ENCODE results near the gene SCG3.

SCG3 gene

DNA sequence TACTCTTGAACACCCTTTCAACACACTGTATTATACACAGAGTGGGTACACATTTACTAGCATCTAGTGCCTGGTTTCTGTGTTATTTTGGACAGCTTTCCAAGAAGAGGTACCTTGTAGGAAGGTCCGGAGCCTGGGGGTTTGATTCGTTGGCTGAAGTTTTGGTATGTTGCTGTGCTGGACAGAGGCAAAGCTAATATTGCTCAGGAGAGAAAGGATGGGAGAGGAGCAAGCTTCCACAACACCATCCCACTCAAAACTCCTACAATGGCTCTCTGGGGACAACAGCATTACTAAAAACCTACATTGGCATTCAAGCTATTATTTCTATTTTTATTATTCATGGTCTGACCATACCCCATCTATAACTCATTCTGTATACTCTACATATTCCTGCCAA lies 57.2 kb downstream of the SCG3 start:
- TF ChIP-seq, protein P1, sequence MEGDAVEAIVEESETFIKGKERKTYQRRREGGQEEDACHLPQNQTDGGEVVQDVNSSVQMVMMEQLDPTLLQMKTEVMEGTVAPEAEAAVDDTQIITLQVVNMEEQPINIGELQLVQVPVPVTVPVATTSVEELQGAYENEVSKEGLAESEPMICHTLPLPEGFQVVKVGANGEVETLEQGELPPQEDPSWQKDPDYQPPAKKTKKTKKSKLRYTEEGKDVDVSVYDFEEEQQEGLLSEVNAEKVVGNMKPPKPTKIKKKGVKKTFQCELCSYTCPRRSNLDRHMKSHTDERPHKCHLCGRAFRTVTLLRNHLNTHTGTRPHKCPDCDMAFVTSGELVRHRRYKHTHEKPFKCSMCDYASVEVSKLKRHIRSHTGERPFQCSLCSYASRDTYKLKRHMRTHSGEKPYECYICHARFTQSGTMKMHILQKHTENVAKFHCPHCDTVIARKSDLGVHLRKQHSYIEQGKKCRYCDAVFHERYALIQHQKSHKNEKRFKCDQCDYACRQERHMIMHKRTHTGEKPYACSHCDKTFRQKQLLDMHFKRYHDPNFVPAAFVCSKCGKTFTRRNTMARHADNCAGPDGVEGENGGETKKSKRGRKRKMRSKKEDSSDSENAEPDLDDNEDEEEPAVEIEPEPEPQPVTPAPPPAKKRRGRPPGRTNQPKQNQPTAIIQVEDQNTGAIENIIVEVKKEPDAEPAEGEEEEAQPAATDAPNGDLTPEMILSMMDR (IDR thresholded peaks at IDR 0.05; ENCODE audit: insufficient read depth, low read length, poor library complexity, severe bottlenecking): no peak
- TF ChIP-seq EZH2phosphoT487 (conservative IDR thresholded peaks at IDR 0.05; ENCODE audit: low read length): no peak
- no peaks in the 10 kb centered on the region for H3K36me3 ChIP-seq (ENCODE audit: low read length)
- H3K27me3 ChIP-seq (ENCODE audit: low read length): no peaks in the 10 kb centered on the region
- no peaks in the 10 kb centered on the region for H3K9me3 ChIP-seq (ENCODE audit: insufficient read depth, low read length)
- no peaks in the 10 kb centered on the region for H3K9me2 ChIP-seq (replicated peaks; ENCODE audit: insufficient read depth, low read length)
- no peaks in the 10 kb centered on the region for H4K20me1 ChIP-seq (ENCODE audit: low read depth, low read length)
- H3K4me2 ChIP-seq (ENCODE audit: low read depth, low read length, poor library complexity, severe bottlenecking): no peak overlapping the region
- no peak overlapping the region for H3K4me3 ChIP-seq (ENCODE audit: insufficient read depth, low read length, poor library complexity, severe bottlenecking)
- H3K9ac ChIP-seq (ENCODE audit: low read length): no peak overlapping the region
- peaks cover 6% of the 10 kb centered on the region for H3F3A ChIP-seq (ENCODE audit: insufficient read depth)
- H3K79me2 ChIP-seq (ENCODE audit: insufficient read depth, low read length): no peaks in the 10 kb centered on the region
- no peak overlapping the region for H2AFZ ChIP-seq (ENCODE audit: low read depth, low read length, severe bottlenecking)
- no peak overlapping the region for H3K27ac ChIP-seq (ENCODE audit: low read depth, low read length)

DNA sequence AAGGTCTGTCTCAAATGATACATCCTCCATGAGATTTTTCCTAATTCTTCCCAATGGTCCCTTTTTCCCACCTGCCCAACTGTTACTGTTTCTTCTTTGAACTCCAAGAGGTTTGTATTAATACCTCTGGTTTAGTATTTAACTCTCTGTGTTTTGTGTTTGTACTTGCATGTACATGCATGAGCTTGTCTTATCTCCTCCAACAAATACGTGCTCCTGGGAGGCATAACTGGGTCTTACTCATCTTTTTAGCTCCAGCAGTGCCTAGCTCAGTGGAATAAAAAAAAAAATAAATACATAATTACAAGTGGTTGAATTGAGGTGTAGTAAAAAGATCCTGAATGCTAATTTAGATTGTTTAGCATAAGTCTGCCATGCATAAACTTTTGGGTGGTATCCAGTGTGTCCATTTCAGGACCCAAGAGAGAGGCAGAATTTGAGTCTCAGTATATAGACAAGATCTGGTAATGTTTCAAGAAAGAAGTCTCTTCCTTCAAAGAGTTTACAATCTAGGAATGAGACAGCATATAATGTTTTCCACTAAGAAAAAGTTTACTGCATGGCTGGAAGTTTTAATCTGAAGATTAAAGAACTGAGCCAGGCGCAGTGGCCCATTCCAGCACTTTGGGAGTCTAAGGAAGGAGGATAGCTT lies 57.9 kb downstream of the SCG3 start:
- no peak overlapping the region for H3K4me2 ChIP-seq (ENCODE audit: low read depth, low read length, poor library complexity, severe bottlenecking)
- H3F3A ChIP-seq (ENCODE audit: insufficient read depth): peaks cover 6% of the 10 kb centered on the region
- no peak overlapping the region for H2AFZ ChIP-seq (ENCODE audit: low read depth, low read length, severe bottlenecking)
- no peak overlapping the region for H3K27ac ChIP-seq (ENCODE audit: low read depth, low read length)
- H3K4me3 ChIP-seq (ENCODE audit: insufficient read depth, low read length, poor library complexity, severe bottlenecking): no peak overlapping the region
- H4K20me1 ChIP-seq (ENCODE audit: low read depth, low read length): no peaks in the 10 kb centered on the region
- no peaks in the 10 kb centered on the region for H3K79me2 ChIP-seq (ENCODE audit: insufficient read depth, low read length)
- H3K9me2 ChIP-seq (replicated peaks; ENCODE audit: insufficient read depth, low read length): no peaks in the 10 kb centered on the region
- TF ChIP-seq EZH2phosphoT487 (conservative IDR thresholded peaks at IDR 0.05; ENCODE audit: low read length): no peak
- TF ChIP-seq, protein P1 (IDR thresholded peaks at IDR 0.05; ENCODE audit: insufficient read depth, low read length, poor library complexity, severe bottlenecking): no peak
- H3K36me3 ChIP-seq (ENCODE audit: low read length): no peaks in the 10 kb centered on the region
- no peaks in the 10 kb centered on the region for H3K27me3 ChIP-seq (ENCODE audit: low read length)
- no peaks in the 10 kb centered on the region for H3K9me3 ChIP-seq (ENCODE audit: insufficient read depth, low read length)
- H3K9ac ChIP-seq (ENCODE audit: low read length): no peak overlapping the region

DNA sequence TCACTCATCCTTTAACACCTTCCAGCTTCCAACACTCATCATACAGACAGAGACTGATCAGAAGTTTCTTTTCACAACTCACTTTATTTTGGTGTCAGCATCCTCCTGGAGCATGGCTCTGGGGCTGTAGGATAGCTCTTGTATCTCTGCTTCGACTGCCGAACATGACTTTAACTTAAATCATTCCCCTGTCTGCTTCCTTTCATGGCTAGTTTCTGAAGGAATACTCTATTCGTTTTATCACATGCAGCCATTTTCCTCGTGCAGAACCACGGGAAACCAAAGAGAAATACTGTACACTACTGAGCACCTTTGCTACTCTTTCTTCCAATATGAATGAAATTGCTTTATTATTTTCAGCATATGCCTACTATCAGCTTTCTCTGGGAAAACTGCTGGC lies 68.0 kb downstream of the SCG3 start:
- H3K9me3 ChIP-seq (ENCODE audit: insufficient read depth, low read length): no peaks in the 10 kb centered on the region
- no peaks in the 10 kb centered on the region for H3K27me3 ChIP-seq (ENCODE audit: low read length)
- no peak overlapping the region for H3K27ac ChIP-seq (ENCODE audit: low read depth, low read length)
- no peak overlapping the region for H3K9ac ChIP-seq (ENCODE audit: low read length)
- no peaks in the 10 kb centered on the region for H3F3A ChIP-seq (ENCODE audit: insufficient read depth)
- TF ChIP-seq, protein P1 (IDR thresholded peaks at IDR 0.05; ENCODE audit: insufficient read depth, low read length, poor library complexity, severe bottlenecking): no peak
- no peak for TF ChIP-seq EZH2phosphoT487 (conservative IDR thresholded peaks at IDR 0.05; ENCODE audit: low read length)
- H2AFZ ChIP-seq (ENCODE audit: low read depth, low read length, severe bottlenecking): no peak overlapping the region
- H3K4me3 ChIP-seq (ENCODE audit: insufficient read depth, low read length, poor library complexity, severe bottlenecking): no peak overlapping the region
- no peaks in the 10 kb centered on the region for H4K20me1 ChIP-seq (ENCODE audit: low read depth, low read length)
- no peaks in the 10 kb centered on the region for H3K9me2 ChIP-seq (replicated peaks; ENCODE audit: insufficient read depth, low read length)
- no peak overlapping the region for H3K4me2 ChIP-seq (ENCODE audit: low read depth, low read length, poor library complexity, severe bottlenecking)
- H3K36me3 ChIP-seq (ENCODE audit: low read length): no peaks in the 10 kb centered on the region
- no peaks in the 10 kb centered on the region for H3K79me2 ChIP-seq (ENCODE audit: insufficient read depth, low read length)

All from SU-DHL-6 (cell line).